GF-D8 (cell line): ENCODE measurements around the gene TTC33.

Experiments
- DNase-seq: peaks from one replicate; lab custom pipeline; 2025; lab: John Stamatoyannopoulos, UW

The TTC33 gene

DNA sequence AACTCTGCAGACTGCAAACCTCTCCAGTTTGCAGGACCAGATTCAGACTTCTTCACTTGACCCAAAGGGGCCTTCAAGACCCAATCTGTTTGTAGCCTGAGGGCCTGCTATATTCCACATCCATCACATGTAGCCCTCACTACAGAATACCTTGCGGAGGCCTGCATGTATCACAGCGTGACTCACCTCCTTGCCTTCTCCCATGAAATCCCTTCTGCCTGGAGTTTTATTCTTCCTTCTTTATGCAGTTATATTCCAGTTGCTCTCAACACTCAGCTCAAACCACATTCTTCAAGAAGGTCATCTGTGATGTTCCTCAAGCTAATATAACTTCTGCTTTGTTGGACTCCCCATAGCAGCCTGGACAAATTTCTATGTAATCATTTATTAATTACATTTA lies 274.5 kb downstream of the TTC33 start:
- DNase-seq = no peak

DNA sequence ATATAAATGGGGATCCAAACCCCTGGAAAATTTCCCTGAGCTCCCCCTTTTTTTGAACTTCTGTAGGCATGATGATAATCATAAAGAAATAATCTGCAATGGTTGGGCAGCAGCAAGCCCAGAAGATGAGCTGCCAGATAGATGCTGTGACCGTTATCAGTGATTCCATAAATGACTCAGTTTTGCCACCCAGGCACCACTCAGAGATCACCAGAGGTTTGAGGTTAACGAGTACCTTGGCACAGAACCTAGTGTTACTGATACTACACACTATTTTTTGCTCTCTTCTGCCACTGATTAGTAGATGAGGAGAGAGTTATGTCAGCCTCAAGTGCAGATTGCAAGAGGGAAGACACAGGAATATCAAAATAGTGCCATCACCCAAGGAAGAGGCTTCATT lies 275.4 kb downstream of the TTC33 start:
- DNase-seq = no peak

DNA sequence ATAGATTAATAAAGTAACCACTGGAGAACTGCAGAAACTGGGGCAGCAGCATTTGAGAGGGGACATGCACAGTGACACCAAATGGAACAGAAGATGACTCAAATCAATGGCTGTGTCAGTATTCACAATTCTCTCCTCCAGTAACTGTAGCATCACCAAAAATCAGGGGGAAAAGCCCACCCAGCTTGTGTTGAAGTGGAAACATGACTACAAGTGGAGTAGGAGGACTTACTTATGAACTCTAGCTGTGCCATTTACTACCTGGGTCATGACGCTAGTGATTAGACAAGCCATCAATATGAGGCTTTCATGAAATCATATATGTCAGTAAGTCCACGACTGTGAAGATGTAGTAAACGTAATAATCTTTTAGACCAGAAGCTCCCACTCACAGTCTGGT lies 275.8 kb downstream of the TTC33 start:
- DNase-seq = no peak

DNA sequence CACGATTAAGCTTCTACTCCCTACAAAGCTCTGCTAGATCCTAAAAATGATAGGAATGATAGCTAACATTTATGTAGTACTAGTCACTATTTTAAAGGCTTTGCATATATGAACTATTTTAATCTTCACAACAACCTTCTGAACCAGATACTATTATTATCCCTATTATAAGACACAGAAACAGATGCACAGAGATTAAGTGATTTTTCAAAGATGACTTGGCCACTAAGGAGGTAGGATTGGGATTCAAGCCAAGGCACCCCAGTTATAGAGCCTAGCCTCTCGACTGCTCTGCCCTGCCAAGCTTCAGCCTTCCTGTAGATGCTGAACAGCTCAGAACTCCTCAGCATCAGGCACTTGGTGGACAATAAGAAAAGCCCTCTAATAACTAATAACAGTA lies 277.0 kb downstream of the TTC33 start:
- no peak for DNase-seq

DNA sequence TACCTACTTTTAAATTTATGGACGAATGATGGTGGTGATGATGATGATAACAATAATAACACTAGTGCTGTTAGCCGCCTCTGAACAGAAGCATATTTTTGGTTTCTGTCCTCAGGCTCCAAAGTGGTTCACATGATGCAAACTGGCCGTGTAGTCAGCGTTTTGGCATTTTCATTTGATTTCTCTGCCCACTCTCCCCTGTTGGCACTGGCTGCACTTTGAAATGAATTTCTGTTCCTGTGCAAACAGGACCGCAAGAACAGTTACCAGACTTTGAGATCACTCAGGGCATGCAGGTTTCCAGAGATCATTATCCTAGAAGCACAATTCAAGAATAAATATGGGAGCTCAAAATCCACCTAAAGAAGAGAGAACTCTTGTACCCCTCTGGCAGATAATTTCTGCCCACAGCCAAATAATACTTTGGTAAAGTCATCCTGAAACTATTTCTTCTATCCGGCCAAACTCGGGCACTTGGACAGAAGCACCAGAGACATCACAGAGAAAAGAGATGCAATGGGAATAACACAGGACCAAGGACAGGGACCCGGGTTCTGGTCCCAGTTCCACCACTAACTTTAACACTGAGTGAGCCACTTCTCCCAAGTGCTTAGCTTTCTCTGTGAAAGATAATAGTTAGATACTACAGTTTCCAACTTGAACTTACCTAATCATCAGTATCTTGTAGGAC lies 277.8 kb downstream of the TTC33 start:
- no peak for DNase-seq

DNA sequence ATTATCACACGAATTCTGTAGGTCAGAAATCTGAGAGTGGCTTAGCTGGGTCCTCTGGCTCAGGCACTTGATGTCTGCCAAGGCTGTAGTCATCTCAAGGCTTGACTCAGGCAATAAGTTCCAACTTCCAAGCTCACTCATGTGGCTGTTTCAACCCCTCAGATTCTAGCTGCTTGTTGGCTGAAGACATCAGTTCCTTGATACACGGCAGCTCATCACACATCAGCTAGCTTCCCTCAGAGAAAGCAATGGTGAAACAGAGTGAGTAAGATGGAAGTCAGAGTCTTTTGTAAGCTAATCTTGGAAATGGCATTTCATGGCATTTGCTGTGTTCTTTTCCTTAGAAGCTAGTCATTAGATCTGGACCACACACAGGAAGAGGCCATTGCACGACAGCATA lies 280.2 kb downstream of the TTC33 start:
- DNase-seq = no peak

DNA sequence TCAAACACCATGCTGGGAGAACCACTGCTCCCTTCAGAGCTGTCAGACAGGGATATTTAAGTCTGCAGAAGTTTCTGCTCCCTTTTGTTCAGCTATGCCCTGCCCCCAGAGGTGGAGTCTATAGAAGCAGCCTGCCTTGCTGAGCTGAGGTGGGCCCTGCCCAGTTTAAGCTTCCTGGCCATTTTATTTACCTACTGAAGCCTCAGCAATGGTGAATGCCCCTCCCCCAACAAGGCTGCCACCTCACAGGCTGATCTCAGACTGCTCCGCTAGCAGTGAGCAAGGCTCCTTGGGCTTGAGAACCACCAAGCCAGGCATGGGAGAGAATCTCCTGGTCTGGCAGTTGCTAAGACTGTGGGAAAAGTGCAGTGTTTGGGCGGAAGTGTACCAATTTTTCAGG lies 281.5 kb downstream of the TTC33 start:
- no peak for DNase-seq

DNA sequence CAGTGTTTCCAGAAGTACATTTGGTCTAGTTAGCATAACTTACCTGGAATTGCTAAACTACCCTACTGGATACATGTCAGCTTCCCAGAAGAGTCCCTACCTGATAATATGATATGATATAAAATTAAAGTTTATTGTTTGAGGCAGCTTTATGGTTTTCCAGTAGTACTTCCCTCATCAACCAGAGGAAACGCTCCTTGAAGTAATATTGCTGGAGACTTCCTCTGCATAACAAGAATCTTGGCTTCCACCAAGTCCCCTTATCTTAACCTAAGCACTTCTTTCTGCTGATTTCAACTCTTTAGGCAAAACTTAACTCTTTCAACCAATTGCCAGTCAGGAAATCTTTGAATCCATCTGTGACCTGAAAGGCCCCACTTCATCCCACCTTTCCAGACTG lies 290.3 kb downstream of the TTC33 start:
- no peak for DNase-seq

DNA sequence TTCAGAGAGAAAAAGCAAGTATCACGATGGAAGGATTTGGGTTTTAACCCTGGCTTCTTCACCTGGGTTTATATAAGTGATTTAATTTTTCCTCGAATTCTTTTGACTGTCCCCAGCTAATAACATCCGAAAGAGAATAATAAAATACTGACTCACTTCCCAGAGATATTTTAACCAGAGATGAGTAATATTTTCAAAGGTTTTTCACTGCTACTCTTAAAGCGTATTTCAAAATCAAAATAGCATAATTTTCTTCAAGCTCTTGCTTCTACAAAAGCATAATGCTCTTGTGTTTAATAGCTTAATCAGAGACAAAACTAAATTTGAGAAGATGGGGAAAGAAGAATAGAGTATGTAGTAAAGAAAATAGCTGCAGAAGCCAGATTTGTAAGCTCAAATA lies 291.2 kb downstream of the TTC33 start:
- no peak for DNase-seq
